Skeletal muscle cell (primary cell): ENCODE data around the gene GRID2.

Source experiments
- DNase-seq: peaks from one replicate; pipeline ENCODE4 v3.0.0-alpha.2; 2010; ENCODE audit warnings: low read depth
- H3K4me3 ChIP-seq: 2 replicates; pipeline ENCODE4 v1.5.1; 2011; ENCODE audit warnings: low read depth, mild to moderate bottlenecking, control low read depth, low read length, moderate library complexity

GRID2 gene

GRCh38 chr4:93495346-93495745 lies 1191.6 kb downstream of the GRID2 start:
- no peak overlapping the region for H3K4me3 ChIP-seq
- DNase-seq, result no peak

GRCh38 chr4:93501244-93501643 lies 1197.5 kb downstream of the GRID2 start:
- no peak overlapping the region for H3K4me3 ChIP-seq
- no peak for DNase-seq

- H3K4me3 ChIP-seq, result no peak overlapping the region
- no peak for DNase-seq
These were observed 1198.2 kb downstream of the GRID2 start for GRCh38 chr4:93501946-93502345.

- DNase-seq, result no peak
- no peak overlapping the region for H3K4me3 ChIP-seq
These were observed 1199.2 kb downstream of the GRID2 start for GRCh38 chr4:93502991-93503390.

- DNase-seq, result no peak
- H3K4me3 ChIP-seq, result no peak overlapping the region
These were observed 1210.1 kb downstream of the GRID2 start for GRCh38 chr4:93513851-93514250.

GRCh38 chr4:93515208-93515607 lies 1211.4 kb downstream of the GRID2 start:
- H3K4me3 ChIP-seq, result no peak overlapping the region
- DNase-seq, result no peak

- H3K4me3 ChIP-seq, result no peak overlapping the region
- DNase-seq, result no peak
These were observed 1226.1 kb downstream of the GRID2 start for GRCh38 chr4:93529692-93530372.

GRCh38 chr4:93532234-93532633 lies 1228.5 kb downstream of the GRID2 start:
- no peak overlapping the region for H3K4me3 ChIP-seq

GRCh38 chr4:93540562-93540961 lies 1236.8 kb downstream of the GRID2 start:
- no peak overlapping the region for H3K4me3 ChIP-seq
- no peak for DNase-seq

More at GRCh38 chr4:93532234-93532633, 1228.5 kb downstream of the GRID2 start:
- DNase-seq, result no peak

GRCh38 chr4:93561842-93562241 lies 1258.1 kb downstream of the GRID2 start:
- no peak for DNase-seq
- no peak overlapping the region for H3K4me3 ChIP-seq

GRCh38 chr4:93568758-93569157 lies 1265.0 kb downstream of the GRID2 start:
- no peak for DNase-seq
- H3K4me3 ChIP-seq, result no peak overlapping the region

GRCh38 chr4:93573285-93573684 lies 1269.5 kb downstream of the GRID2 start:
- no peak overlapping the region for H3K4me3 ChIP-seq
- no peak for DNase-seq

GRCh38 chr4:93578942-93579341 lies 1275.2 kb downstream of the GRID2 start:
- H3K4me3 ChIP-seq, result no peak overlapping the region
- DNase-seq, result no peak

GRCh38 chr4:93605163-93605562 lies 1301.4 kb downstream of the GRID2 start:
- H3K4me3 ChIP-seq, result no peak overlapping the region
- no peak for DNase-seq

GRCh38 chr4:93617606-93618005 lies 1313.8 kb downstream of the GRID2 start:
- DNase-seq, result no peak
- H3K4me3 ChIP-seq, result no peak overlapping the region

GRCh38 chr4:93633721-93634120 lies 1330.0 kb downstream of the GRID2 start:
- DNase-seq, result no peak
- H3K4me3 ChIP-seq, result no peak overlapping the region

- DNase-seq, result no peak
- no peak overlapping the region for H3K4me3 ChIP-seq
These were observed 1332.2 kb downstream of the GRID2 start for GRCh38 chr4:93635943-93636342.

- no peak overlapping the region for H3K4me3 ChIP-seq
- DNase-seq, result no peak
These were observed 1341.4 kb downstream of the GRID2 start for GRCh38 chr4:93645120-93645519.

- DNase-seq, result no peak
- no peak overlapping the region for H3K4me3 ChIP-seq
These were observed 1342.6 kb downstream of the GRID2 start for GRCh38 chr4:93646233-93646930.

- no peak overlapping the region for H3K4me3 ChIP-seq
These were observed 1344.5 kb downstream of the GRID2 start for GRCh38 chr4:93648258-93648657.

GRCh38 chr4:93649828-93650227 lies 1346.1 kb downstream of the GRID2 start:
- no peak for DNase-seq
- H3K4me3 ChIP-seq, result no peak overlapping the region

More at GRCh38 chr4:93648258-93648657, 1344.5 kb downstream of the GRID2 start:
- no peak for DNase-seq
